Daoy (cell line): ENCODE measurements around the gene SMG6. TPM values are rescaled to one million over a fixed set of nuclear protein-coding genes. Genes with fewer than 3 reads are reported as not detected.
A peak's percentile ranks its signal among the peaks of the same experiment; 100 is the strongest.
"Not testable (repeated sequence)": the region's sequence is repeated elsewhere in the genome, so short reads cannot be mapped to it uniquely, and the experiment has no call there.

ENCODE experiments used
- DNase-seq: peaks from one replicate; pipeline ENCODE4 v3.0.0-alpha.2; 2015; ENCODE audit warnings: low read depth
- total RNA-seq: library from RNA; depleted of rRNA; stranded (reverse); fragments of >200 nt; shearing (Covaris generic); gene quantifications from 2 replicates; pipeline ENCODE4 v1.2.3, GENCODE V29; 2014

Gene SMG6
- total RNA-seq, 1 experiment from 2014 or later, result 23.8 TPM

DNA sequence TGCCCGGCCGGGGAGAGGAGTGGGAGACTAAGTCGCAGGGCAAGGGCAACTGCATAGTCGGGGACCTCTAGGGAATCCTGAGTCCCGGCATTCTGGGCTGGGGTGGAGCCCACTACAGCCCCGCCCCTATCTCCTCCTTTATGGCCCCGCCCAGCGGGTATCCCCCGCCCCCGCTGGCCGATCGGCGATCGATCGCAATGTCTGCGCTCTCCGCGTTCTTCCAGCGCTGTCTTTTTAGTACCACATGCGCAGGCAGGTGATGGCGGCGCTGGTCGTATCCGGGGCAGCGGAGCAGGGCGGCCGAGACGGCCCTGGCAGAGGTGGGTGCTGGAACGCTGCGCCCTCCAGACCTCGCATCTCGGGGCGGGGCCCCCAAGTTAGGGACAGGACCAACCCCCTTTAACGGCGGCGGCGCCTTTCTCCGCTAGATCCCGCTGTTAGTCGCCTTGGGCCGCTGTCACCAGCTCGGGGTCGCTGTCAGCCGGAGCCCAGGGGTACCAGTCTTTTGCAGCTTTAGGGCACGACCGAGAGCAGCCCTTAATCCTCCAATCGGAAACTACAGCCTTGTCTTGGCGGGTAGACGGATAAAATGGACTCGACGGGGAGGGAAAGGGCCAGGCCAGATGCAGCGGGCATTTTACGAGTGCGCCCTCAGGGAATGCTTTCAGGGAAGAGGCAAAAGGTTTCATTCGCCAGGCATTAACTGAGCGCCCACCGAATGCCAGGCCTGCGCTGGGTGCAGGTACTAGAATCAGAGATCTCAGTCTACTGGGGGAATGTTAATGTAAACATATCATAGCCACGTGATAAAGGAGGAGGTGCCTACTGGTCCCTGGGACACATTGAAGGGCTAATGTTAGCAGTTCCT, 273.4 kb downstream of the SMG6 start, which contains the start of gene DPH1:
Gene DPH1, plus strand, starts transcription at position 243 of the 868 bp plus-strand sequence. Its CDS starts 17 bp downstream, at position 260.
- DNase-seq, result peak; percentile 92

DNA sequence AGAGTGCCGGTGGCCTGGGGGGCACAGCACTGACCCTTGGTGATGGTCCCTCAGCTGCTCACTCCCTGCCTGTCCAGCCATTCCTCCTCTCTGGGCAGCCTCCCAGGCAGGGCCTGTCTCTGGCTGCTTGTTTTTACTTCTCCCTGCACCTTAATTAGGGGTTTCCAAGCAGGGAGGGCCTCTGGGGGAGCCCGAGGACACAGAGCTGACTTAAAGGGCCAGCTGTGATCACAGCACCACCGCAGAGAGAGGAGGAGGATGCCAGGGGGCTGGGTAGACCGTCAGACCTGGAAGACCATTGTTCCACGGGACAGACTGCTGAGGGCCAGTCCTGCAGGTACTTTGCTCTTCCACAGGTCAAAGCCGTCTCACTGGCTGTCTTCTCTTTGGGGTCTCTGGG, 274.8 kb downstream of the SMG6 start:
- DNase-seq, result no peak

DNA sequence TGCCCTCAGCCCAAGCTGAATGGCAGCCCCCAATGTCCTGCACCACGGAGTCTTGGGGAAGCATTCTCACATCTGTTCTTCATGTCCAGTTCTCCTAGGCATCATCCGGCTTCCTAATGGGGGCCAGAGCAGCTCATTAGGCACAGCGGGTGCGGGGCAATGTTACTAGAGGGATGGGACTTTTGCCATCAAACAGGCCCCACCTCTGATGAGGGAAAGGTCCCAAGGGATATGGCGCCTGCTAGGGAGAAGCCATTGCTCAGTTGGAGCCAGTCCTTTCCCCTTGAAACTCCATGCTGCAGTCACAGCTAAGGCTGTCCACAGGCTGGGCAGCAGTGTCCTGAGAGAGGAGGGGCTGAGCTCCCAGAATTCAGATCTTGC, 275.4 kb downstream of the SMG6 start:
- DNase-seq, result no peak

DNA sequence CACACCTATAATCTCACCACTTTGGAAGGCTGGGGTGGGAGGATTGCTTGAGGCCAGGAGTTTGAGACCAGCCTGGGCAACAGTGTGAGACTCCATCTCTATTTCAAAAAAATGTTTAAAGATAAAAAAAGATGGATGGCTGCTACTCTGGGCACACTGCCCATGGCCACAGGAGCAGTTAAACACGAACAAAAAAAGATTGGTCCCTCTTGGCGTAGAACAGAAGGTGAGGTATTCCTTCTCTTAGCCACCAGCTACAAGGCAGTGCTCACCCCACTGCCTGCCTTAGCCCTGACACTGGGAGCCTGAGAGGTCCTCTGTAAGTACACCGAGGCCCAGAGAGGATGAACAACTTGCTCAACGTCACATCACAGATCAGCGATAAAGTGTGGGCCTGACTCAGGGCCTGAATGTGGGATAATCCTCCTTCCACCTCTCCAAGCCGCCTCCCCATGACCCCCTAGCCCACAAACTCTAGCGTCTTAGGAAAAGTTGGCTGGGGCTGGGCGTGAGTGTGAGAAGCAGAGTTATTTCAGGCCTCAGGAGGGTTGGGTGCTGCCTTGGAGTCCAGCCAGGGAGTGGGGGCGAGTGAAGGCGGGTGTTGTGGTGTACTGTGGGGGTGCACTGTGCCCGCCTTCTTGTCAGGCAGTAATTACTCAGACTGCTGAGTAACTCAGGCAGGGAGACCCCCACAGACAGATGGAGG, 275.9 kb downstream of the SMG6 start:
- no peak for DNase-seq

DNA sequence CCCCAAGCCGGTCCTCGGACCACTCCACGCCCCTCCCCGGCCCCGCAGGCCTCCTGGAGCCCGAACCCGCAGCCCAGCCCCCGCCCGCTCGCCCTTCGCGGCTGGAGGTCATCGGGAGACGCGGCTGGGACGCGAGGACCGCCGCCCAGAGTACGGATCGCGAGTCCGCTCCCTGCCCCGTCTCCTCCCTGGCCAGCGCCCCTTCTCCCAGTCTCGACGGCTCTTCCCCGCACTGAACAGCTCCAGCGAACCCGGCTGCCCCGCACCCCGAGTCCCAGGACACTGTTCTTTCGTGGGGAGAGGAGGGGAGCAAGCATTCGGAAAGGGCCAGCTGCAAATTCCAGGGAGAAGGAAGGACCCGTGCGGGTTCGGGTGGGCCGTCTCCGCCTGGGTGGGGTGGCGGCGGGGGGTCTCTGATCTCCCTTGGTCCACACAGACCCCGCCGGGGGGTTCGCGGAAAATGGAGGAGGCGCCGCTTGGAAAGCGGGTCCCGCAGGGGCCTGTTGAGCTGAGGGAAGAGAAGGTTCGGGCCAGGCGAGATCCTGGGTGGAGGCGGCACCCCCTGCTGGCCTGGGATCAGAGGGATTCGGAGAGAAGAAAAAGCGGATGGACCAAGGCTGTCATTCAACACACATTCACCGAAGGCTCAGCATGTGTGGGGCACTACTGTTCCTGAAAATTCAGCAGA, 277.8 kb downstream of the SMG6 start:
- peak; percentile 81 for DNase-seq

DNA sequence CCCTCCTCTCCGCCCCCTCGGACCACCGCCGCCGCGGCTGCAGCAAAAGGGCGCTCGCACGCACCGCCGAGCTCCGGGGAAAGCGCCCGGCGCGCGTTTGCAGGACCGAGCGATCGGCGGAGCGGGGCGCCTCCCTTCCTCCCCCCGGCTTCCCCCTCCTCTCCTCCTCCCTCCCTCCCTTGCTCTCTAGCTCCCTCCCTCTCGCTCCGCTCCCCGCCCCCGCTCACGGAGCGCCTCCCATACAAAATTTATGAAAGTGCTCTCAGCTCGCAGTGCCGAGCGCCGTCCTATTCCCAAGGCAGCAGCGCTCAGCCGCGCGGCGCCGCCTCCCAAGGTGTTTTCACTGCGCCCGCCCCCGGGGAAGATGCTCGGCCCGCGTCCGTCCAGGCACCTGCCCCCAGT, 278.4 kb downstream of the SMG6 start, which contains the start of gene RTN4RL1:
Gene RTN4RL1, minus strand, starts transcription at position 115 of the 402 bp plus-strand sequence. CDS start 469 bp downstream, outside the sequence.
- peak; percentile 76 for DNase-seq

DNA sequence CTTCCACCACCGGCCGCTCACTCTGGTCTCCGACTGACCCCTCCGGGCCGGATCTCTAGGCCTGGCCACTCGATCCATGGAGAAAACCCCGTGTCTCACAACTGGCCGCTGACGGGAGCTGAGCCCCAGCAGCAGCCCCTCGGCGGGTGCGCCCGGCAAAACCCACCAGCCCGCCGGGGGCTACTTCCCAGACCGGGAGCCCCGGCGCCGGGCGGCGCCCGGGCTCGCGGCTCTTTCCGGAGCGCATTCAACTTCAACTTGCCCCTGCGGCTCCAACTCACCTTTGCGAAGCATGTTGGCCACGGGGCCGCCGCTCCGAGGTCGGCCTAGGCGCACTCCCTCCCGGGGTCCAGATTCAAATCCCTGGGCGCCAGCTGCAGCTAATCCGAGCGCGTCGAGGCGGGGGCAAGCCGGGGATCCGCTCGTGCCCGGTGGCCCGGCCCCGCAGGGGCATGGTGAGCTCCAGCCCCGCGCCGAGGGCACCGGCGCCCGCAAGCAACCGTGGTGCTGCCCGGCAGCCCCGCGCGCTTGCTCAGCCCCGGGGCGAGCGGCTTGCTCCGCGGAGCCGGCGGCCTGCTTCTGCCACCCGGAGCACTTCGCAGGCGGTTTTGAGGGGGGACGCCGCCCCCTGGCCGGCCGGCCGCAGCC, 278.9 kb downstream of the SMG6 start:
- DNase-seq, result no peak

DNA sequence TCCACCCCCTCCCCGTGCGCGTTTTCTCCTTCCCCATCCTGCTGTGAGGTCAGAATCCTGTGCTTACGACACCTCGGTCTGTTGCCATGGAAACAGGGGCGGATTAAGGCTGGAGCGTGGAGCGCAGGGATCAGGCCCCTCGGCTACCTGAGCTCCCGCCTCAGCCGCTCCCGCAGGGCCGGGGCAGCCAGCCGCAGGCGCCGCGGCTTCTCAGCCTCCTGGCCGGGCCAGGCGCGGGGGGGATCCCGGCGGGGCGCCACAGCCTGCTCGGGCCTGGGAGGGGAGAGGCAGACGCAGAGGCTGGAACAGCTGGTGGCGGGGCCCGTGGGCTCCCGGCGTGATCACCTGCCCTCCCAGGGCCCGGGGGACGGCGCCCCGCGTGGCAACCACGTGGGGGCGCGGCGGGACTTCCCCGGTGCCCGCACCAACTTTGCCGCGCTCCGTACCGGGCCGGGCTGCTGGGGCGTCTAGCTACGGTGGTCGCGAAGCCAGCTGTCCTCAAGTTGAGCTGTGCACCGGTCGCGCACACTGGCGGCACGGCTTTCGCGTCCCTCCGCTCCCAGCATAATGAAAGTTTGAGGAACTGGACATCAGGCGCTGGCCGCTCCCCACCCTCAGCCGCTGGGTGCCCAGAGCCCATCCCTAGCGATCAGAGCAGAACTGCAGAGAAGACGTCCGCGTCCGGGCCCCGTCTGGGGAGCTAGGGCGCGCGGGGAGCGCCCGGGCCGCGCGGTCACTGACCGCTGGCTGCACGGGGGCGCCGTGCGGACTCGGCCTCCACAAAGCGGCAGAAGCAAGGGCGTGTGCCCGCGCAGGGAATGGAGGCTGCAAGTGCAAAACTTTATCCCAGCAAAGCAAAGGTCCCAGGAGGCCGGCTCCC, 279.7 kb downstream of the SMG6 start:
- peak; percentile 34 for DNase-seq

DNA sequence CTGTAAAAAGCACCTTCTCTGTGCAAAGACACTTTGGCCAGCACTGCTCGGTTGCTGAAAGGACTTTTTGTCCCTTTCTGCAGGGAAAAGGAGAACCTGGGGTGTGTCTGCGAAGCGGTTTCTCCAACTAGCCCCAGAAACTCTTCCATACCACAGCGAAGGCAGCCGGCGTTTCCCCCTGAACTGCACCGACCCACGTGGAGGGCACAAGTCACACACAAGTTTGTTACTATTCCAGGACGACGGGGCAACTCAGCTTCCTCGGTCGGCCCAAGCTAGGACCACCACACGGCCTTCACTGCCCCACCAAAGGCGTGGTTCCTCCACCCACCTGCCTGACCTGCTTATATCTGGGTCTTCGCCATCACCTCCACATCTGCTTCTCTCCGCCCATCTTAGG, 280.3 kb downstream of the SMG6 start:
- DNase-seq, result no peak

DNA sequence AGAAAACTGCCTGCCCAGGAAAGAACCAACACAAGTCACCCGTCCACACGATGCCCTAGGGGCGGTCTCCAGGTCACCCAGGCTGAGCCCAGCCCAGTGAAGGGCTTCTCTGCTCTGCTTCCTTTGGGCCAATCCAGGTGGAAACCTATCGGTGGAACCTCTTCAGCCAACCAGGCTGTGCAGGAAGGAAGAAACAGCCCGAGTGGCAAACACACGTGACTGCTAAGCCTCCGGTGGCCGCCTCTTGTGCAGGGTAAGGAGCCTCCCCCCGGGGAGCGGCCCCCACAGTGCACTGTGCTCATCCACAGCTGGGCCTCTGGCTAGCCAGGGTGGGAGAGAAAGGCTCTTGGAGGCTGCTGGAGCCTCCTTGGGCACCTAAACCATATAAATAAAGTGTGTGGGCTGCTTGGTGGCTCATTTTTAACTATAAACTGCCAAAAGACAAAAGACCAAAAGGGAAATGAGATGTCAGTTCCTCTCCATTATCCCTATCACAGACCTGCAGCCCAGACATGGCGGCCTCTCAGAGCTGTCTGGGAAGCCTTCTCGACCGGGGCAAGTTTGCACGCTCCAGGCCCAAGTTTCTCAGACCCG, 280.8 kb downstream of the SMG6 start:
- DNase-seq, result no peak

DNA sequence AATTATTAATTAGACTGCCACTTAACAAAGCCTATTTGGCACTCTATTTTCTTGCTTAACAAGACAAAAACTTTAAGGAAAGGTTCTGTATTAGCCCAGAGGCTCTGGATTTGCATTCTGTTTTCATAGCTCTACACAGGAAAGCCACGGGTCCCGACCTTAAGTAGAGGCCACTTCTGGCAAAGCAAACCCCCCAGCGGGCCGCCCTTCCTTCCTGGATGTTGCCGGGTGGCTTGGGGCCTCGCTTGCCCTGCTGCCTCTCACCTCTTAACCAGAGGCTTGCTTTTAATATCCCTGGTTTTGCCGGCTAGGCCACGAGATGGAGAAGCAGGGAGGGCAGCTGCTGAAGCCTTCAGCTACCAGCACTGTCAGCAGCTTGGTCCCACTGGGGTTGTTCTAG, 282.9 kb downstream of the SMG6 start:
- no peak for DNase-seq

DNA sequence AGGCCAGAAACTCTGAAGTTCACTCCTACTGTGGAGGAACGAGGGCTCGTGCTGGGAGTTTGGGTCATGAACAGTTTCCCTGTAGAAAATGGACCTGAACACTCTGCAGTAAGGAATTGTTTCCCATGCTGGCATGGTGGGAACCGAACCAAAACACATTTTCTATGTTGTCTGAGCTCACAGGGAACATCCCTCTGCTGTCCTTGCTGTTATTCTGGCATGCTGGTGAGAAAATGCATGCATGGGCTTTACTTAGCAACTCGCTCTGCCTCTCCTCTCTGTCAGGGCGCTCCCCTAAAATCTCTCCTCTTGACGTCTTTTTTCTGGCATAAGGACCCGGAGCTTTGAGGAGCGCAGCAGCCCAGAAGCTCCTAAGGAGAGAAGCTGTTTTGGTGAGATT, 283.9 kb downstream of the SMG6 start:
- no peak for DNase-seq

DNA sequence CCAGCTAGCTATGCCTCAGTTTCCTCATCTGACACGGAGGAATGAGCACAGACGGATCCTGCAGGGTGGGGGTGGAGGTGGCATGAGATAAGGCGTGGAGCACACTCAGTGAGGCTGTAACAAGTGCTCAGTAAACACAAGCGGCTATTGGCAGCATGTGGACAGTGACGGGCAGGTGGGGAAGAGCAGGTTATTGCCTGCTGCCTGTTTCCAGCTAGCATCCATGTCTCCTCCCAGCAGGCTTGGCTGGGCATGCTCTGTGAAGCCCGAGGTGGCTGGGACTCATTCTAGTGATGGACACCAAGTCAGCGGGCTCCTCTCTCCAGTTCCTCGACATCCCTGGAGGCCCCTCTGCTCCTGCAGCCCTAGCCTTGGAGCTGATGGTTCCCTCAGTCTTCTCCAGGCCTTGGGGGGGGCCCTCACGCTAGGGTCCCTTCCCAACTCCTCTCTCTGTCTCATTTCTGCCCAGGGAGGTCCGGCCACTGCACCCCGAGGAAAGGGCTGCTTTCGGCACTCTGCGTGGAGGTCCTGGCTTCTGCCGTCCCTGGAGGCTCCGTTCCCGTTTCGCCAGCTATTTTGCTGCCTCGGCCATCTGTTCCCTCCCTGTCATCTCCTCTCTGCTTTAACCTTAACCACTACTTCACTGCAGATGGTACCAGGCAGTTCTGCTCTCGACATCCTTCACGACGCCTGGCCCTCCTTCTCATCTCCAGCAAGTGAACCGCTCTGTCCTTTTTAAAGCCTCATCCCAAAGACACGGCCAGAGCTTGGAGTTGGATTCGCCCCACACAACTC, 284.7 kb downstream of the SMG6 start:
- no peak for DNase-seq

DNA sequence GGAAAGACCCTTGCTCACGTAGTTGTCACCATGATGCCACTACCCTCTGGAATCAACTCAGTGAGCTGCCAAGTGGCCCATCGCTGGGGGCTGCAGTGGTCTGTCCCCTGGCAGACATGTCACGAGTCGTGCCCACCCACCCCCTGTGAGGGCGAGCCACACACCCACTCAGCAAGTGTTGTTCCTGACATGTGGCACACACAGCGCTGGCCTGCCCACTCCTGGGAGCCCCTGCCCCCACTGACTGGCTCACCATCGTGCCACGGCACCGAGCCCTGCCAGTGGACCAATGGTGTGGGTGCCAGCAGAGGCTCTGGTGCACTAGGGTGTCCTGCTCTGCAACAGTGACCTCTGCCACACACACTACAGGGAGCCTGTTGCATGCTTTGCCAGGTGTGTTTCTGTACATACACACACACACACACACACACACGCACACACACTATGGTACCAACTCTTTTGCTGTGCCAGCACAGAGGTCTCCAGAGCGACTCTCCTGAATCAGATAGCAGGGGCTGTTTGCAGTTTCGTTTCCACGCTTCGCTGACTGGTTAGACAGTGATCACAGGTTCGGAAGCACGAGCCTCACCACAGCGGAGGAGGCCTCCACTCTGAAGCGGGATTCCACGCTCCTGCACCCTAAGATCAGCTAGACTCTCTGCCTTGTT, 286.2 kb downstream of the SMG6 start:
- no peak for DNase-seq

DNA sequence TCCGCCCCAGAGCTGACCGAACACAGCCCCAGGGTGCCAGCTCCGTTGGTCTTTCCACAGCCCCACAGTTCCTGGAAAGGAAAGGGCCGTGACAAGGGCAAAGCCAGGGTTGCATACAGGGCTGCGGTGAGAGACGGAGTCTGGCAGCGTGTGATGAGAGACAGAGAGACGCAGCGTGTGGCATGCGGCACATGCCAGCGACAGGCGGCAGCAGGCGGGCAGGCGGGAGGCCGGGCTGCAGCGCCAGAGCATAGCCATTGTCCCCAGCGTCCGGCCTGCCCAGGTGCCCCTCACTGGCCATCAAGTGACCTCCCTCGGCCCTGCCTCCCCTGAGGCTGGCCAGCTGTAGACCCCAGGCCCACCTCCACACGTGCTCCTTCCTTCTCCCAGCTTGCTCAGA, 287.1 kb downstream of the SMG6 start:
- DNase-seq, result no peak

DNA sequence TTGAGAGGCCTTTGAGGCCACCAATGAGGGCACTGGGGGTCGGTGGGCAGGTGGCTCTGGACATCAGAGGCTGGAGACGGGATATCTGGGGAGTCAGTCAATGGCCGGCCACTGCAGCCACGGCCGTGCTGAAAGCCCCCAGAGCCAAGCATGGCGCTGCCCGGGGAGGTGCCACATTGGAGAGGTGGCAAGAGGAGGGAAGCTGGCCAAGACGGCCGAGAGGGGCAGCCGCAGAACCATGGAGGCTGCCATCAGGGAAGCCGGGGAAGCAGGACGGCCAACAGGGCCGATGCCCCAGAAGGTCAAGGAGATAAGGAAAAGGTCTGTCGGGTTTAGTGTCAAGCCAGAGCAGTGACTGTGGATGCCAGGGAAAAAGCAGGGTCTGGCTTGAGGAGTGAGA, 288.3 kb downstream of the SMG6 start:
- DNase-seq, result no peak

DNA sequence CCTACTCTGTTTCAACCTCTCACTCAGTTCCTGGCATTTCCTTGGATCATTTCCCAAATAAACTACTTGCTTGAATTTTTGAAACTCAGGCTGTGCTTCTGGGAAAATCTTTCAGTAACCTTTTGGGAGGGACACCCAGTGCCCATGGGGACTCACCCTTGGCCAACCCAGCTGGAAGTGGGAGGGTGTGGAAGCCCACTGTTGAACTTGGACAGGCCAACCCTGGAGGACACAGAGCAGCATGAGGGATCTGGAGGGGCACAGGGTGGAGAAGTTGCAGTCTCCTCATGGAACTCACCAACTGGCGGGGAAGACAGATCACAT, 289.6 kb downstream of the SMG6 start:
- DNase-seq, result no peak

DNA sequence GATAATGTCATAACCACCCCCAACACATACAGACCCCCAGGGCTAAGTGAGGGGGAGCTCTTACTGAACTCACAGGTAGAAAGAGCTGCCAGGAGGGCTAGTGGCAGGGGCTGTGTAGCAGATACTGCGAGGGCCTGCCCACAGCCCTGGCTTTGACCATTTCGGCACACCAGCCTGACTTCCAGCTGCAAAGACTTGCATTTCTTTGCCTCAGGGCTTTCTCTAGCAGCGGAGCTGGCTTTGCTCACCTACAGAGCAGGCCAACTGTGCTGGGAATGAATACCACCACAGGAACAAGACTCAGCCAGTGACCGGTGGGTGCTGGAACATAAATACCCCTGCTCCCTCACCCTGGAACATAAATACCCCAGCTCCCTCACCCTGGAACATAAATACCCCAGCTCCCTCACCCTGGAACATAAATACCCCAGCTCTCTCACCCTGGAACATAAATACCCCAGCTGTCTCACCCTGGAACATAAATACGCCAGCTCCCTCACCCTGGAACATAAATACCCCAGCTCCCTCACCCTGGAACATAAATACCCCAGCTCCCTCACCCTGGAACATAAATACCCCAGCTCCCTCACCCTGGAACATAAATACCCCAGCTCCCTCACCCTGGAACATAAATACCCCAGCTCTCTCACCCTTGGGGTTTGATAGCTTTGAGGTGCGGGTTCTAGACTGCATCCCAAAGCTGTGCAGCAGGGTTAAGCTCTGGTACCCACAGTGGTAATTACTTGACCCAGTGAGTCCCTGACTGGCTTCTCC, 290.2 kb downstream of the SMG6 start:
- DNase-seq, result not testable (repeated sequence)
